ENCODE measurements around the gene FAXC. TPM values are rescaled to one million over a fixed set of nuclear protein-coding genes. Genes with fewer than 3 reads are reported as not detected.
"Not testable (repeated sequence)": the region's sequence is repeated elsewhere in the genome, so short reads cannot be mapped to it uniquely, and the experiment has no call there.

FAXC gene
- polyA plus RNA-seq, 4 donors = 4.7 to 5.9 (median 5.4) TPM

DNA sequence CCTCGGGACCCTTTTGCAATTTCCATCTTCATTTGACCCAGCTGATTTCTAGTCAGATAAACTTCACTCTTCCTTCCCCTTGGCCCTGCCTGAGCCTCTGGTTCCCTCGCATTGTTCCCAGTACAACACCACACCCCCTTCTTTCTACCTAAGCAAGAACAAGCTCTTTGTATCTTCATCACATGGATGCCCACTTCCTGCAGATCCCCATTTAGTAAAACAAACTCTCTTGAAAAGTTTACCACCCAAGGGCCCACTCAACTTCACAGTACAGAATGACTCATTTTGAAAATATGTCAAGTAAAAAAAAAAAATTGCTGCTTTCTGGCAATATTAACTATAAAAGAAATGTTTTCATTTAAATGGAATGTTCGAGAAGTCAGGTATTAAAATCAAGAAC is 5.2 kb downstream of the FAXC start:
- DNase-seq (ENCODE audit: low read depth in 4 of 4, low spot score in 2 of 4) = no peak

DNA sequence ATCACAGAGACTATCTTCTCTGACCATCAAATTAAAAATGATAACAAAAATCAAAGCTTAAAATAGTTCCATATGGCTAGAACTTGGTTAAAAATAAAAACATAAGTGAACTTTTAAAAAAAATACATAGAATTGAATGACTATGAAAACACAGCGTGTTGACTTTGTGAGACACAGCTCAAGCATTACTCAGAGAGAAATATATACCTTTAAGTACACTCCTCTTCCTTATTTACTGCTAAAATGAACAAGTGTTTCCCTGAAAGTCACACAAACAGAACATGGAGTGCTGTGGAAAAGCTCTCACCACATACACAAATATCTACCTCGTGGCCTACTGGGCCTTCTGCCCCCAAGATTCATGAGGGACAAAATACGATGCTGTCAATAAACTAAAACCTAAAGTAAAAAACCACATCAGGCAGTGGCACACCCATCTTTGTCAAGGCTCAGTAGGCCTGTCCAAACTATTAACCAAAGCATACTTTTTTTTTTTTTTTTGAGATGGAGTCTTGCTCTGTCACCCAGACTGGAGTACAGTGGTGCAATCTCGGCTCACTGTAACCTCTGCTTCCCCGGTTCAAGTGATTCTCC is 7.5 kb downstream of the FAXC start:
- DNase-seq (ENCODE audit: low read depth in 4 of 4, low spot score in 2 of 4) = no peak

DNA sequence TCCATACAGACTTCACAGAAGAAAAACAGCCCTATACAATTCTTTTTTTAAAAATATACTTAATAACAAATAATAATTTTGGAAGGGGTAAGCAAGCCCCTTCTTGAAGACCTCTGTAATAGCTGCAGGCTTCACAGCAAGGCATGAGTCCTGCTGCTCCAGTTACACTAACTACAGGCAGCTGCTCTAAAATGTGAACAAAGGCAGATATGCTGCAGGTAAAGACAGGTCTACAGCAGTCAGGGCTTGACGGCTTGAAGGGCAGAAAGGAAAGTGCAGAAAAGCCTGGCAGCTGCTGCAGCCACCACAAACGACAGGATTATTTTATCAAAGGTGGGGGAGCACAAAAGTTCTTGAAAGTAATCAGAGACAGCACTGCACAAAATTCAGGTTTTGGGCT is 11.3 kb downstream of the FAXC start:
- DNase-seq (ENCODE audit: low read depth in 4 of 4, low spot score in 2 of 4) = no peak

DNA sequence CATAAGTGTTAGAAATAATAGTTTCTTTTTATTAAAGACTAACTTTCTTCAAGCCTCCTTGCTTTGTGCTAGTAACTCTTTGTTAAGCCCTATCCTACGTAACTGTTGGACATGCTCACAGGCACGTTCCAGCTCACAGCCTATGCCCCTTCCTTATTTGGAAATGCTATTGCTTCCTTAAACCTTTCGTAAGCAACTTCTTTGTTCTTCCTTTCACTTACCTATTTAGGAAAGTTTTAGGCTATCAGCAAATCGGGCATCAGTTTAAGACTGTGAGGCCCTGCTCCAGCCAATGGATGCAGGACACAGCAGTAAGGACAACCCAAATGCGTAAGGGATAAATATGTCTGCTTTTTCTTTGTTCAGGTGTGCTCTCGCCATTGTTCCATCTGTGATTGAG is 14.2 kb downstream of the FAXC start:
- not testable (repeated sequence) for DNase-seq (ENCODE audit: low read depth in 4 of 4, low spot score in 2 of 4)

DNA sequence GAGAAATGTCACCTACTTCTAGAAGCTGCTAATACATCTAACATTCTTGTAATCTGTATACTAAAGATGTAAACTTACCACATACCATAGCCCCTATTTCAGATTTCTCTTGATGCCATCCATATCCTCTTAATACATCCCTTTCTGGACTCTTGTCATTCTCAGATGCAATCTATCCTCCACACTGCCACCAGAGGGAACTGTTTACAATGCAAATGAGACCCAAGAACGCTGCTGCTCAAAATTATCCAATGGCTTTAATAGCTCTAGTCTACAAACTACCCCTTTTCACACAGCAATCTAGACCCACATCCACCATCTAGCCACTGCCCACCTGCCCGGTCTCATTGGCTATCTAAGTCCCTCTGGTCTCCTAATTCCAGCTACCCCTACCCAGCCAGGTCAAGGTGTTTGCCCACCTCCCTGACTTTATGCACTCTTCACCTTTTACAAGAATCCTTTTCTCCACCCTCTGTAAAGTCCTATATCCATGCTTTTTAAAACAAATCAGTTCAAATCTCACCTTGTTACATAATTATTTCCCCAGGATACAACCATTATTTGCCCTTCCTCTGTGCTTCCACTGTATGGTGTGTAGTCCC is 14.8 kb downstream of the FAXC start:
- no peak for DNase-seq (ENCODE audit: low read depth in 4 of 4, low spot score in 2 of 4)

DNA sequence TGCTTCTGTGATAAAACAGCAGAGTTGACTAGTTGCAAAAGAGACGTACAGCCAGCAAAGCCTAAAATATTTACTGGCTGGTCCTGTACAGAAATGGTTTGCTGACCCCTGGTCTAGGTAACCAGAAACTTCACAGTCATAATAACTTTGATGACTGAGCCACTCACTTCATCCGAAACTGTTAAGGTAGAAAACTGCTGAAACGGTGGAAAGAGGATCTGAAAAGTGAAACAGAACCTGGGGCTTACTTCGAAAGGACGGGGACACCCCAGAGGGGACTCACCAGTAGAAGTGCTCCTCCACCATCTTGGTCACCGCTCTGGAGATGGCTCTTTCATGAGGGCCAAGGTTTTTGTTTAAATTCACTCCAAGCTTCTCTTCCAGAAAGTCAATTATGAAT is 16.4 kb downstream of the FAXC start:
- no peak for DNase-seq (ENCODE audit: low read depth in 4 of 4, low spot score in 2 of 4)

DNA sequence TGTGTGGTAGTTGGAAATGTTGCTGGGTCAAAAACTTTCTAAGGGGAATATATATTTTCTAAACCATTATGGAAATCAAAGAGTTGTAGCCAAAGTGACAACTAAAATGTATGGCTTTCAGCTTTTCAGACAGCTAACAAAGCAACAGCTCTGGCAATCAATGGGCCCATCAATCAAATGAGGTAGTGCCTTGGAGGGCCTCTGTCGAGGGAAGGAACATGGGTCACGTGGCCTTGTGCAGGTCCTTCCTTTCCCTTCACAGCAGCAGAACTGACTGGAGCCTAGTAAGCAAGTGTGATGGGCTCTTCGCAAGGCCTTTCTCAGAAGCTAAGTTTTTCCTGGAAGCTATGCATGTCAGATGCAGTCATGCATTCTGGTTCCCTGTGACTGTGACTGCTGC is 17.9 kb downstream of the FAXC start:
- DNase-seq (ENCODE audit: low read depth in 4 of 4, low spot score in 2 of 4) = no peak

DNA sequence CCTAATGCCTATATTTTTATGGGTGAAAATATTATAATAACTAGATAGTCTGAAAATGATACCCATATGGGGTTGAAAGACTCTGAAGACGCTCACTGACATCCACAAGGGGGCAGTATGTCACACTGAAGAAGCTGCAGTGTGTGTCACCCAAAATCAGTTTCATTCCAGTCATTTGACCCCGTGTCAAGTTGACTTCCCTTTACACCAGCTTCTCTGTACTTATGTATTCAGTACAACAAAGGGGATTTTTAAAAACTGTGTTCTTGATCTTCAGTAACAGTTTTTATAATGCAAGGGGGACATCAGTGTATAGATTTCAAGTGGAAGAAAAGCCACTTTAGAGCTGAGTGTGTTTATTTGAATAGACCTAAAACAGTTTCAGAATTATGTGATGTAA is 19.3 kb downstream of the FAXC start:
- DNase-seq (ENCODE audit: low read depth in 4 of 4, low spot score in 2 of 4) = no peak

DNA sequence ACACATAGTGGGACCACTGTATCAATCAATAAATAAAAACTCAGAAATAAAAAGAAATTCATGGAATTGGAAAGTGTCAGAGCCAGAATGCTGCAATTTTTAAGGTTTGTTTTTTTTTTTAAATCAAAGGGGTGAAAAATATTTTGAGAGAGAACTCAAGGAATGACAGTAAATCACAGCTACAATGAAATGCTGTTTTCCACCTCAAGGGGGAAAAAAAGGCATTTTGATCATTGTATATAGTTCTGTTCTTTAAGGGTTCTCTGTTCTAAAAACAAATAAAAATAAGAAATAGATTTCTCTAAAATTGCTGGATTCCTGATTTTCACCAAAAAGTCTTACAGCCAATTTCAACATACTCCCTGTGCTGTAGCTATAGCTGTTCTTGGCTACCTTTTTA is 24.5 kb downstream of the FAXC start:
- DNase-seq (ENCODE audit: low read depth in 4 of 4, low spot score in 2 of 4) = no peak

GRCh38 chr6:99318566-99318965 is 30.9 kb downstream of the FAXC start:
- no peak for DNase-seq (ENCODE audit: low read depth in 4 of 4, low spot score in 2 of 4)

GRCh38 chr6:99312354-99312753 is 37.1 kb downstream of the FAXC start:
- DNase-seq (ENCODE audit: low read depth in 4 of 4, low spot score in 2 of 4) = no peak

DNA sequence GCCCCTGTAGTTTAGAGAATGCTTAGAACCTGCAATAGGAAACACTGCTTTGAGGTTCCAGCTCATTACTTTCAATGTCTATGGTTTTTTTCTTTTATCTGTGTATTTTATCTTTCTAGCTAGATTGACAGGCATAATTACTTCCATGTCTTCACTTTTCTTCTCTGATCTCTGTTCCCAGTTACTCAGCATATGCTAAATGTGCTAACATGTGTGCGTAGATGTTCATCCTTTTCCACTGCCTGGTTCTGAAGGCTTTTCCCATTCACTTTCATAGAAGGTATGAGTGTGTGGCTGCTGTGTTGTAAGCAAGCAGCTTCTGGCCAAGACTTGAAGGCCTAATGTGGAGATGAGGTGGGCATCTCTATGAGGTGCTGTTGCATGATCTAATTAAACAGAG is 38.9 kb downstream of the FAXC start:
- no peak for DNase-seq (ENCODE audit: low read depth in 4 of 4, low spot score in 2 of 4)

DNA sequence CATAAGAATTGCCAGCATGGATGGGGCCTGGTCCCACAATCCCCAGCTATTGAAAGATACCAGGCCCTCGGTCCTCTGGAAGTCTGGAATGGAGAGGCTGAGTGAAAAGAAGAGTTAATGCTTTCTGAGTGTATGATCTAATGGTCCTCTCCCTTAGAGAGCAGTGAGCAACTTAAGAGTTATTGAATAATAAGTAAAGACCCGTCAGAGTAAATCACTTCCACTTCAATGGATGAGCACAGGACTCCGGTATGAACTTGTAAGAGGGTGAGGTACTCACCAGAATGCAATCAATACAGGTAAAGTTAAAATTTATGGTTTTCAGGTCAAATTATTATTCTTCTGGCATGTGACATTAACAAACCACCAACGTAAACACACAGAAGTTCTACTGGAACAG is 39.9 kb downstream of the FAXC start:
- DNase-seq (ENCODE audit: low read depth in 4 of 4, low spot score in 2 of 4) = no peak

DNA sequence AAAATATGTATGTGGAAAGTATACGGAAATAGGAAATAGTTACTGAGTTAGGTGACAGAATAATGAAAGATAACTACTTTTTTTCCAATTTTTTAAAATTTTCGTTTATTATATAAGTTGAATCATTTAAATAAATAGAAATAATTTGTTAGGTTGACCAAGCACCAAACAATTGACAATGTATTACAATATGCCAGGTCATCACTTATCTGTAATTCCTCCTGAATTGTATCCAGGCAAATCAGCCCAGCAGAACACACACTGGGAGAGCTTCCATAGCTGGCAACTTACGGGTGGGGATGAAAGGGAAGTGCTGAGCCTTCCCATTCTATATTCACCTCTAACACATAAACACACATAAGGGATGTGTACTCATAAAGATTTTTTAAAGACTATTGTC is 40.7 kb downstream of the FAXC start:
- no peak for DNase-seq (ENCODE audit: low read depth in 4 of 4, low spot score in 2 of 4)

GRCh38 chr6:99307295-99307907 is 42.1 kb downstream of the FAXC start:
- no peak for DNase-seq (ENCODE audit: low read depth in 4 of 4, low spot score in 2 of 4)

GRCh38 chr6:99306341-99306740 is 43.1 kb downstream of the FAXC start:
- peak in 1 of 4 donors; percentile 21 for DNase-seq (ENCODE audit: low read depth in 4 of 4, low spot score in 2 of 4)

GRCh38 chr6:99305021-99305554 is 44.4 kb downstream of the FAXC start:
- DNase-seq (ENCODE audit: low read depth in 4 of 4, low spot score in 2 of 4) = no peak

- DNase-seq (ENCODE audit: low read depth in 4 of 4, low spot score in 2 of 4) = no peak
Measured at GRCh38 chr6:99297415-99297814, 52.1 kb downstream of the FAXC start.

DNA sequence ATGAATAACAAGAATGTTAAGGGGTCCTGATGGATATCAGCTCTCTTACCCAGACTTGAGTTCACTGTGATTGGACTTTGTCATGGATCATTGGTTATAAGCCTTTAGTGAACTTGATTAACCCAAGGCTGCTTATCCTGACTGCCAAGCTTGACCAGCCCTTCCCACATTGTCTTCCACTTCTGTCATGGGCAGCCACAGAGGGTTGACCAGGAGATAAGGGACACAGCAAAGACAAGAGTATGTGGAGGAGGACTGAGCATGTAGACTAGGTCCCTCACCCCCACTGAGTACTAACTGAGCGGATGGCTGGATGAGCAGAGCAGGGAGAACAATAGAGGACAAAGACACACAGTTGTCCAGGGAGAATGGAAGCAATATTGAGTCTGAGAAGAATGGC is 52.5 kb downstream of the FAXC start:
- DNase-seq (ENCODE audit: low read depth in 4 of 4, low spot score in 2 of 4) = no peak

DNA sequence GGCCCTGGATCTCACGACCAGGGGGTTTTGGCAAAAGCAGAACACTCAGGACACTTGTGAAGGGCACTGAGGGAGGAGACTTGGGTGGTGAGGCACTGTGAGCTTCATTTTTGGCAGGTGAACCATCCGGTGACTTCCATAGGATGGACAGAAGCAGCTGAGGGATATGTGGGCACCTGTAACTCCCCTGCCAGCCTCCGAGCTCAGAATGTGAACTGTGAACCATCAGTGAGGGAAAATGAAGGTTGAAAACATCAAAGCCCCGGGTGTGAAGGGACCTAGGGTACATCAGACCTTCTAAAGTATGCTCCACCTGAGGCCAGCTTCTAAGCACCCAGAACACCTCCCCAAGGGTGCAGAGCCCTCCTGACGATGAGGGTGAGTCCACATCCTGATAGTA is 53.2 kb downstream of the FAXC start:
- no peak for DNase-seq (ENCODE audit: low read depth in 4 of 4, low spot score in 2 of 4)

DNA sequence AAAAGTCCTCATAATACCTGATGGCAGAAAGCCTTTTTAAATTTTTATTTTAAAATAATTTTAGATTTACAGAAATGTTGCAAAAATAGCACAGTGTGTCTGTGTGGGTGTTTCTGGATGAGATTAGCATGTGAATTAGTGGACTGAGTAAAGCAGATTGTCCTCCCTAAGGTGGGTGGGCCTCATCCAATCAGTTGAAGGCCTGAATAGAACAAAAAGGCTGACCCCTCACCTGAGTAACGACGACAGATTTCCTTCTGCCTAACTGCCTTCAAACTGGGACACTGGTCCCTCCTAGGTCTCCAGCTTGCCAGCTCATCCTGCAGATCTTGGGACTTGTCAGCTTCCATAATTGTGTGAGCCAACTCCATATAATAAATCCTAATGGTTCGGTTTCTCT is 54.2 kb downstream of the FAXC start:
- DNase-seq (ENCODE audit: low read depth in 4 of 4, low spot score in 2 of 4) = no peak

DNA sequence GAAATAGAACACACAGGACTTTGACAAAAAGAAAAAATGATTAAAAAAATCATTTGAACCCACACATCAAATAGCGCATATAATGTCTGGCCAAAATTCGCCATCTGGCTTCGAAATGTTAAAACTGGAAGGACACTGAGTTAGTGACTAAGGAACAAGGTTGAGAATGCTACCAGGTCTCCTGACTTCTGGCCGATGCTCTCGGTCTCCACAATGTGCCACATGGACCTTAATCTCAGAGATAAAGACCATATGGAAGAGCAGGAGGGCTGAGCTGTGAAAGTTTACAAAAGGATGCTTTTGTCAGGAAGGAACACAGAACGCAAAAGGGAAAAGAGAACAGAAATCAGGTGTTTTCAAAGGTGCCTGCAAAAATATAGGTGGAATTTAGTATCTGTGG is 54.7 kb downstream of the FAXC start:
- DNase-seq (ENCODE audit: low read depth in 4 of 4, low spot score in 2 of 4) = no peak

All from left renal cortex interstitium (tissue), 4 donors.